PFSK-1 (cell line): Measurements from ENCODE around the gene LDLRAD2.

ENCODE experiments used
- POLR2AphosphoS5 ChIP-seq: IDR thresholded peaks from 2 replicates; pipeline ENCODE4 v1.6.1; 2012; ENCODE audit warnings: low read depth, mild to moderate bottlenecking, control low read depth, low read length, moderate library complexity
- SIN3A ChIP-seq: IDR thresholded peaks from 2 replicates; pipeline ENCODE4 v1.6.1; 2012; ENCODE audit warnings: mild to moderate bottlenecking, low read length, moderate library complexity, borderline replicate concordance; ENCODE audit not compliant: insufficient read depth
- TAF1 ChIP-seq: IDR thresholded peaks from 2 replicates; pipeline ENCODE4 v1.6.1; 2012; ENCODE audit warnings: low read length, control low read depth, borderline replicate concordance; ENCODE audit not compliant: insufficient read depth
- TF ChIP-seq, protein P1 (sequence below), 2 experiments: IDR thresholded peaks; 2 replicates each; pipeline versions ENCODE4 v1.6.1 to v1.8.0; 2011 to 2012; ENCODE audit warnings: low read depth in 2 of 2, low read length in 2 of 2, control low read depth in 1 of 2, inconsistent platforms in 1 of 2, mild to moderate bottlenecking in 1 of 2, moderate library complexity in 1 of 2; ENCODE audit not compliant: insufficient read depth in 1 of 2

DNA sequence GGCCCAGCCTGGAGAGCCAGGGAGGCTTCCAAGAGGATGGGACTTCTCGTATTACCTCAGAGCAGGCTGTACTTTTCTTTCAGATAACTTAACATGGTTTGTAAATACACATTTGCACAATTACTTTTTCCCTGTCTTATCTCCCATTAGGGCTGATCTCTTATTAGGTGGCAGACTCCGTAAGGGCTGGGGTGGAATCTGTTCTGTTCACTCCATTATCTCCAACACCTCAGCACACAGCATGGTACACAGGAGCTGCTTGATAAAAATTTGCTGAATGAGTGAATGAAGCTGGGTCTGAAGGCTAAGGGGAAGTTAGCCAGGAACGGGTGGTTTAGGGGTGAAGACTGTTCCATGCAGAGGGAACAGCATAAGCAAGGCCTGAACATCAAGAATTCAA, 48.9 kb downstream of the LDLRAD2 start:
- no peak for TF ChIP-seq POLR2AphosphoS5
- TF ChIP-seq SIN3A, result no peak
- no peak for TF ChIP-seq TAF1
- TF ChIP-seq, protein P1, sequence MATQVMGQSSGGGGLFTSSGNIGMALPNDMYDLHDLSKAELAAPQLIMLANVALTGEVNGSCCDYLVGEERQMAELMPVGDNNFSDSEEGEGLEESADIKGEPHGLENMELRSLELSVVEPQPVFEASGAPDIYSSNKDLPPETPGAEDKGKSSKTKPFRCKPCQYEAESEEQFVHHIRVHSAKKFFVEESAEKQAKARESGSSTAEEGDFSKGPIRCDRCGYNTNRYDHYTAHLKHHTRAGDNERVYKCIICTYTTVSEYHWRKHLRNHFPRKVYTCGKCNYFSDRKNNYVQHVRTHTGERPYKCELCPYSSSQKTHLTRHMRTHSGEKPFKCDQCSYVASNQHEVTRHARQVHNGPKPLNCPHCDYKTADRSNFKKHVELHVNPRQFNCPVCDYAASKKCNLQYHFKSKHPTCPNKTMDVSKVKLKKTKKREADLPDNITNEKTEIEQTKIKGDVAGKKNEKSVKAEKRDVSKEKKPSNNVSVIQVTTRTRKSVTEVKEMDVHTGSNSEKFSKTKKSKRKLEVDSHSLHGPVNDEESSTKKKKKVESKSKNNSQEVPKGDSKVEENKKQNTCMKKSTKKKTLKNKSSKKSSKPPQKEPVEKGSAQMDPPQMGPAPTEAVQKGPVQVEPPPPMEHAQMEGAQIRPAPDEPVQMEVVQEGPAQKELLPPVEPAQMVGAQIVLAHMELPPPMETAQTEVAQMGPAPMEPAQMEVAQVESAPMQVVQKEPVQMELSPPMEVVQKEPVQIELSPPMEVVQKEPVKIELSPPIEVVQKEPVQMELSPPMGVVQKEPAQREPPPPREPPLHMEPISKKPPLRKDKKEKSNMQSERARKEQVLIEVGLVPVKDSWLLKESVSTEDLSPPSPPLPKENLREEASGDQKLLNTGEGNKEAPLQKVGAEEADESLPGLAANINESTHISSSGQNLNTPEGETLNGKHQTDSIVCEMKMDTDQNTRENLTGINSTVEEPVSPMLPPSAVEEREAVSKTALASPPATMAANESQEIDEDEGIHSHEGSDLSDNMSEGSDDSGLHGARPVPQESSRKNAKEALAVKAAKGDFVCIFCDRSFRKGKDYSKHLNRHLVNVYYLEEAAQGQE (IDR thresholded peaks at IDR 0.05; ENCODE audit: insufficient read depth in 1 of 2, low read depth in 2 of 2, low read length in 2 of 2), result no peak
